ENCODE measurements around the gene PDLIM1.

Gene PDLIM1

GRCh38 chr10:95244152-95244551 lies 46.7 kb downstream of the PDLIM1 start:
- H3K27me3 ChIP-seq (ENCODE audit: low read length), result no peaks in the 10 kb centered on the region
- H4K20me1 ChIP-seq (ENCODE audit: low read depth, low read length), result no peaks in the 10 kb centered on the region
- no peak for TF ChIP-seq CTCF (IDR thresholded peaks at IDR 0.05; ENCODE audit: insufficient read depth, low read length, poor library complexity, severe bottlenecking)
- TF ChIP-seq EZH2phosphoT487 (conservative IDR thresholded peaks at IDR 0.05; ENCODE audit: low read length), result no peak
- no peak overlapping the region for H3K4me2 ChIP-seq (ENCODE audit: low read depth, low read length, poor library complexity, severe bottlenecking)
- H3K9me2 ChIP-seq (replicated peaks; ENCODE audit: insufficient read depth, low read length), result no peaks in the 10 kb centered on the region
- H3K79me2 ChIP-seq (ENCODE audit: insufficient read depth, low read length), result no peaks in the 10 kb centered on the region
- H3K36me3 ChIP-seq (ENCODE audit: low read length), result no peaks in the 10 kb centered on the region
- H3K9me3 ChIP-seq (ENCODE audit: insufficient read depth, low read length), result no peaks in the 10 kb centered on the region
- H3K4me3 ChIP-seq (ENCODE audit: insufficient read depth, low read length, poor library complexity, severe bottlenecking), result no peak overlapping the region
- H3F3A ChIP-seq (ENCODE audit: insufficient read depth), result no peaks in the 10 kb centered on the region
- H3K27ac ChIP-seq (ENCODE audit: low read depth, low read length), result no peak overlapping the region
- no peak overlapping the region for H2AFZ ChIP-seq (ENCODE audit: low read depth, low read length, severe bottlenecking)
- no peak overlapping the region for H3K9ac ChIP-seq (ENCODE audit: low read length)

- no peak overlapping the region for H3K27ac ChIP-seq (ENCODE audit: low read depth, low read length)
These were observed 47.5 kb downstream of the PDLIM1 start for GRCh38 chr10:95243318-95243617.

GRCh38 chr10:95242581-95243317 lies 48.1 kb downstream of the PDLIM1 start:
- Histone ChIP-seq H3K4me2 (ENCODE audit: low read depth, low read length, poor library complexity, severe bottlenecking) (no peak overlapping the region), H3K4me3 (ENCODE audit: insufficient read depth, low read length, poor library complexity, severe bottlenecking) (no peak overlapping the region), H3K9ac (ENCODE audit: low read length) (no peak overlapping the region), H3F3A (ENCODE audit: insufficient read depth) (no peaks in the 10 kb centered on the region), H3K9me3 (ENCODE audit: insufficient read depth, low read length) (no peaks in the 10 kb centered on the region), H3K79me2 (ENCODE audit: insufficient read depth, low read length) (no peaks in the 10 kb centered on the region), H2AFZ (ENCODE audit: low read depth, low read length, severe bottlenecking) (no peak overlapping the region), H3K27ac (ENCODE audit: low read depth, low read length) (no peak overlapping the region), H4K20me1 (ENCODE audit: low read depth, low read length) (no peaks in the 10 kb centered on the region), H3K27me3 (ENCODE audit: low read length) (no peaks in the 10 kb centered on the region), H3K9me2 (replicated peaks; ENCODE audit: insufficient read depth, low read length) (no peaks in the 10 kb centered on the region), H3K36me3 (ENCODE audit: low read length) (no peaks in the 10 kb centered on the region)
- TF ChIP-seq CTCF (IDR thresholded peaks at IDR 0.05; ENCODE audit: insufficient read depth, low read length, poor library complexity, severe bottlenecking) (peak; percentile 36), EZH2phosphoT487 (conservative IDR thresholded peaks at IDR 0.05; ENCODE audit: low read length) (no peak)

More at GRCh38 chr10:95243318-95243617, 47.5 kb downstream of the PDLIM1 start:
- no peak overlapping the region for H3K9ac ChIP-seq (ENCODE audit: low read length)
- no peaks in the 10 kb centered on the region for H3K36me3 ChIP-seq (ENCODE audit: low read length)
- no peaks in the 10 kb centered on the region for H3K9me3 ChIP-seq (ENCODE audit: insufficient read depth, low read length)
- H3K4me3 ChIP-seq (ENCODE audit: insufficient read depth, low read length, poor library complexity, severe bottlenecking), result no peak overlapping the region
- no peaks in the 10 kb centered on the region for H3K27me3 ChIP-seq (ENCODE audit: low read length)
- H3K4me2 ChIP-seq (ENCODE audit: low read depth, low read length, poor library complexity, severe bottlenecking), result no peak overlapping the region
- no peaks in the 10 kb centered on the region for H3F3A ChIP-seq (ENCODE audit: insufficient read depth)
- TF ChIP-seq CTCF (IDR thresholded peaks at IDR 0.05; ENCODE audit: insufficient read depth, low read length, poor library complexity, severe bottlenecking), result no peak
- no peak for TF ChIP-seq EZH2phosphoT487 (conservative IDR thresholded peaks at IDR 0.05; ENCODE audit: low read length)
- no peaks in the 10 kb centered on the region for H3K9me2 ChIP-seq (replicated peaks; ENCODE audit: insufficient read depth, low read length)
- H2AFZ ChIP-seq (ENCODE audit: low read depth, low read length, severe bottlenecking), result no peak overlapping the region
- H4K20me1 ChIP-seq (ENCODE audit: low read depth, low read length), result no peaks in the 10 kb centered on the region
- H3K79me2 ChIP-seq (ENCODE audit: insufficient read depth, low read length), result no peaks in the 10 kb centered on the region
